SK-N-SH treated with all-trans-retinoic acid at 6 μM for 48 hours (cell line): Measurements from ENCODE around the gene MCTP2.

Source experiments
- ATAC-seq: fragments of 200-7000 bp; cut with Tn5 transposase; 3 replicates; pipeline ENCODE4 v1.9.1; 2020; ENCODE audit warnings: mild to moderate bottlenecking, moderate library complexity
- BACH2 ChIP-seq: fragments of 250-450 bp; sonication (Bioruptor Pico); IDR thresholded peaks from 2 replicates; pipeline ENCODE4 v1.9.0; 2021; ENCODE audit warnings: mild to moderate bottlenecking, borderline replicate concordance
- CSDC2 ChIP-seq: fragments of 250-450 bp; sonication (Bioruptor Pico); IDR thresholded peaks from 2 replicates; pipeline ENCODE4 v1.5.0; 2020; ENCODE audit warnings: mild to moderate bottlenecking, moderate library complexity
- ESRRG ChIP-seq: fragments of 250-450 bp; sonication (Bioruptor Pico); IDR thresholded peaks from 2 replicates; pipeline ENCODE4 v1.6.1; 2021; ENCODE audit warnings: mild to moderate bottlenecking
- GLIS3 ChIP-seq: fragments of 250-450 bp; sonication (Bioruptor Pico); IDR thresholded peaks from 2 replicates; pipeline ENCODE4 v1.5.0; 2020; ENCODE audit warnings: mild to moderate bottlenecking, moderate library complexity
- ISL1 ChIP-seq: fragments of 250-450 bp; sonication (Bioruptor Pico); IDR thresholded peaks from 2 replicates; pipeline ENCODE4 v2.1.2; 2022; ENCODE audit warnings: mild to moderate bottlenecking, moderate library complexity
- OSR1 ChIP-seq: fragments of 250-450 bp; sonication (Bioruptor Pico); IDR thresholded peaks from 2 replicates; pipeline ENCODE4 v1.8.0; 2022; ENCODE audit warnings: moderate library complexity, mild to moderate bottlenecking, inconsistent platforms
- PATZ1 ChIP-seq: fragments of 250-450 bp; sonication (Bioruptor Pico); IDR thresholded peaks from 2 replicates; pipeline ENCODE4 v1.8.0; 2020; ENCODE audit warnings: mild to moderate bottlenecking, moderate library complexity, borderline replicate concordance
- POU6F1 ChIP-seq: fragments of 250-450 bp; sonication (Bioruptor Pico); IDR thresholded peaks from 2 replicates; pipeline ENCODE4 v1.8.0; 2021; ENCODE audit warnings: low read depth, mild to moderate bottlenecking, moderate library complexity, borderline replicate concordance
- PPARA ChIP-seq: fragments of 250-450 bp; sonication (Bioruptor Pico); IDR thresholded peaks from 2 replicates; pipeline ENCODE4 v1.5.0; 2020; ENCODE audit warnings: mild to moderate bottlenecking, borderline replicate concordance
- RARB ChIP-seq: fragments of 250-450 bp; sonication (Bioruptor Pico); IDR thresholded peaks from 2 replicates; pipeline ENCODE4 v1.8.0; 2021; ENCODE audit warnings: mild to moderate bottlenecking, moderate library complexity
- SNAI2 ChIP-seq: fragments of 250-450 bp; sonication (Bioruptor Pico); IDR thresholded peaks from 2 replicates; pipeline ENCODE4 v1.5.0; 2020; ENCODE audit warnings: mild to moderate bottlenecking, moderate library complexity
- TCF4 ChIP-seq: fragments of 250-450 bp; sonication (Bioruptor Pico); IDR thresholded peaks from 2 replicates; pipeline ENCODE4 v1.8.0; 2021; ENCODE audit warnings: mild to moderate bottlenecking, moderate library complexity, borderline replicate concordance
- TOX ChIP-seq: fragments of 250-450 bp; sonication (Bioruptor Pico); IDR thresholded peaks from 2 replicates; pipeline ENCODE4 v1.8.0; 2021; ENCODE audit warnings: mild to moderate bottlenecking, moderate library complexity, borderline replicate concordance
- TSHZ2 ChIP-seq: fragments of 250-450 bp; sonication (Bioruptor Pico); IDR thresholded peaks from 2 replicates; pipeline ENCODE4 v1.5.0; 2020; ENCODE audit warnings: mild to moderate bottlenecking, moderate library complexity
- ZC3H10 ChIP-seq: fragments of 250-450 bp; sonication (Bioruptor Pico); IDR thresholded peaks from 2 replicates; pipeline ENCODE4 v1.5.1; 2021; ENCODE audit warnings: mild to moderate bottlenecking, moderate library complexity
- ZFP3 ChIP-seq: fragments of 250-450 bp; sonication (Bioruptor Pico); IDR thresholded peaks from 2 replicates; pipeline ENCODE4 v1.5.0; 2020; ENCODE audit warnings: mild to moderate bottlenecking, moderate library complexity
- ZFP30 ChIP-seq: fragments of 450-650 bp; formaldehyde crosslinking; IDR thresholded peaks from 2 replicates; pipeline ENCODE4 v1.5.0; 2022; ENCODE audit warnings: mild to moderate bottlenecking, moderate library complexity
- ZNF565 ChIP-seq: fragments of 450-650 bp; formaldehyde crosslinking; conservative IDR thresholded peaks from 2 replicates; pipeline ENCODE4 v1.5.0; 2020; ENCODE audit warnings: low read depth, mild to moderate bottlenecking, moderate library complexity
- ZNF70 ChIP-seq: fragments of 450-650 bp; formaldehyde crosslinking; IDR thresholded peaks from 2 replicates; pipeline ENCODE4 v1.5.0; 2020; ENCODE audit warnings: mild to moderate bottlenecking, moderate library complexity
- ZNF8 ChIP-seq: fragments of 450-650 bp; formaldehyde crosslinking; IDR thresholded peaks from 2 replicates; pipeline ENCODE4 v1.5.0; 2020; ENCODE audit warnings: mild to moderate bottlenecking, moderate library complexity

MCTP2 gene

GRCh38 chr15:94279736-94280135, 48.4 kb downstream of the MCTP2 start:
- no peak for ATAC-seq
- TF ChIP-seq ISL1 (CRISPR knock-in tag) (no peak), OSR1 (no peak), ZFP3 (CRISPR knock-in tag) (no peak), ZNF70 (CRISPR knock-in tag) (no peak), ZNF565 (CRISPR knock-in tag) (no peak), CSDC2 (CRISPR knock-in tag) (no peak), TOX (CRISPR knock-in tag) (no peak), ESRRG (no peak), PPARA (CRISPR knock-in tag) (no peak), SNAI2 (CRISPR knock-in tag) (no peak), BACH2 (no peak), POU6F1 (CRISPR knock-in tag) (no peak), RARB (CRISPR knock-in tag) (no peak), PATZ1 (CRISPR knock-in tag) (no peak), TSHZ2 (CRISPR knock-in tag) (no peak), GLIS3 (CRISPR knock-in tag) (no peak)

DNA sequence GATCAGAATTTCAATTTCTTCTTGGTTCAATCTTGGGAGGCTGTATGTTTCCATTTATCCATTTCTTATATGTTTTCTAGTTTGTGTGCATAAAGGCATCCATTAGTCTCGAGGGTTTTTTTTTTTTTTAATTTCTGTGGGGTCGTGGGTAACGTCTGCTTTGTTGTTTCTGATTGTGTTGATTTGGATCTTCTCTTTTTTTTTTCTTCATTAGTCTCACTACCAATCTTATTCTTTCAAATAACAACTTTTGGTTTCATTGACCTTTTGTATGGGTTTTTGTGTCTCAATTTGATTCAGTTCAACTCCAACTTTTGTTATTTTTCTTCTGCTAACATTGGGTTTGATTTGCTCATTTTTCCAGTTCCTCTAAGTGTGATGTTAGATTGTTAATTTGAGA, 48.9 kb downstream of the MCTP2 start:
- TF ChIP-seq BACH2 (no peak), ZC3H10 (CRISPR knock-in tag) (no peak)
- TF ChIP-seq, all 23 proteins: peak for 0
- no peak for ATAC-seq

DNA sequence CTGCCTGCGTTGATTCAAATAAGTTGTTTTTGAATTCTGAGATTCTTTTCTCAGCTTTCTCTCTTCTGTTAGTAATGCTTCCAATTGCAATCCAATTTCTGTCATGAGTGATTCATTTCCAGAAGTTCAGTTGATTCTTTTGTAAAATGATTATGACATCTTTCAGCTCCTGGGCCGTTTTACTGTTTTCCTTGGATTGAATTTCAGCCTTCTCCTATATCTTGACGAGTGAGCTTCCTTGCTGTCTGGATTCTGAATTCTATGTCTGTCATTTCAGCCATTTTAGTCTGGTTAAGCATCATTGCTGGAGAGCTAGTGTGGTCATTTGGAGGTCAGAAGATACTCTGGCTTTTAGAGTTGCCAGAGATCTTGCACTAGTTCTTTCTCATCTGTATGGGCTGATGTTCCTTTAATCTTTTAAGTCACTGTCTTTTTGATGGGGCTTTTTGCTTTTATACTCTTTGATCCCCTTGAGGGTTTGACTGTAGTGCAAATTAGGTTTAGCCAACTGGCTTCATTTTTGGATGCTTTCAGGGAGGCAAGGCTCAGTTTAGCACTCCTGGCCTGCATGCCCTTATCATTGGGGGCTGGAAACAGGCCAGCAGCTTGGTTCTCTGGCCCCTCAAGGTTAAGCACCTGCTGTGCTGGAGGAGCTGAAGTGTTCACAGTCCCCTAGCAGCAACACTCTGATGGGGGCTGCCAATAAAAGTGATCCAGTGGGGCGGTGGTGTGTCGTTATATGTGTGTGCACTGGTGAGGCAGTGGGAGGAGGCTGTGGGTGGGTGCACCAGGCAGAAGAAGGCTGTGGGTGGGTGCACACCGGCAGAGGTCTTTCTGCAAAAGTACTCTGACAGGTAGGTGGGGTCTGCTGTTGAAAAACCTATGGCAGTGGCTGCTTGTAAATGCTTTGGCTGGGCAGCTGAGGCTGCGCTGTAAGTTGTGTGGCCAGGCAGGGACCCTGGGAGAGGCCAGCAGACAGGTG, 51.2 kb downstream of the MCTP2 start:
- no peak for ATAC-seq

More for the DNA sequence above, 51.2 kb downstream of the MCTP2 start:
- TF ChIP-seq PPARA (CRISPR knock-in tag) (no peak), ESRRG (no peak), SNAI2 (CRISPR knock-in tag) (no peak), ZFP30 (CRISPR knock-in tag) (no peak), ZNF70 (CRISPR knock-in tag) (no peak), RARB (CRISPR knock-in tag) (no peak), CSDC2 (CRISPR knock-in tag) (no peak), TCF4 (no peak), ZNF565 (CRISPR knock-in tag) (no peak), ZNF8 (CRISPR knock-in tag) (no peak), PATZ1 (CRISPR knock-in tag) (no peak), GLIS3 (CRISPR knock-in tag) (no peak), POU6F1 (CRISPR knock-in tag) (no peak), TSHZ2 (CRISPR knock-in tag) (no peak), BACH2 (no peak)
